ENCODE measurements around the gene STMN3. TPM values are rescaled to one million over a fixed set of nuclear protein-coding genes. Genes with fewer than 3 reads are reported as not detected.
A peak's percentile ranks its signal among the peaks of the same experiment; 100 is the strongest.
"Not testable (repeated sequence)": the region's sequence is repeated elsewhere in the genome, so short reads cannot be mapped to it uniquely, and the experiment has no call there.

STMN3 gene
- total and polyA plus RNA-seq, 11 donors, result 2.9 to 15.6 (median 5.2) TPM

DNA sequence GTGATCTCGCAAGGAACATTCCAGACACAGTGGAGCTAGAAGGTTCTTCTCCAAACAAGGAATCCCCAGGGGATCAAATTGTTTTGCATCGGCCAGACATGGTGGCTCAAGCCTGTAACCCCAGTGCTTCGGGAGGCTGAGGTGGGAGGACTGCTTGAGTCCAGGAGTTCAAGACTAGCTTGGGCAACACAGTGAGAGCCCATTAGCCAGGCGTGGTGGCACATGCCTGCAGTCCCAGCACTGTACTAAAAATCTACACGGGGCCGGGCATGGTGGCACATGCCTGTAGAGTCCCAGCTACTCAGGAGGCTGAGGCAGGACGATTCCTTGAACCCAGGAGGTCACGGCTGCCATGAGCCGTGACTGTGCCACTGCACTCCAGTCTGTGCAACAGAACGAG, 41.6 kb downstream of the STMN3 start:
- no peak overlapping the region for H3K27ac ChIP-seq
- intact Hi-C loops (cut with DNase I), result loop anchor here in 5 of 10 donors (2.0 to 10.0 kb wide), 5 partner anchors 67 to 363 kb away; partner anchors contain the start of genes PTK6 (in 1 of the 5), SAMD10 (in 1 of the 5) and SRMS (in 1 of the 5)
- peaks cover 0 to 14% (median 0%) of the 10 kb centered on the region in 12 donors for H3K4me1 ChIP-seq
- no peak overlapping the region for H3K4me3 ChIP-seq
- no peaks in the 10 kb centered on the region for H3K27me3 ChIP-seq
- TF ChIP-seq, protein P1, sequence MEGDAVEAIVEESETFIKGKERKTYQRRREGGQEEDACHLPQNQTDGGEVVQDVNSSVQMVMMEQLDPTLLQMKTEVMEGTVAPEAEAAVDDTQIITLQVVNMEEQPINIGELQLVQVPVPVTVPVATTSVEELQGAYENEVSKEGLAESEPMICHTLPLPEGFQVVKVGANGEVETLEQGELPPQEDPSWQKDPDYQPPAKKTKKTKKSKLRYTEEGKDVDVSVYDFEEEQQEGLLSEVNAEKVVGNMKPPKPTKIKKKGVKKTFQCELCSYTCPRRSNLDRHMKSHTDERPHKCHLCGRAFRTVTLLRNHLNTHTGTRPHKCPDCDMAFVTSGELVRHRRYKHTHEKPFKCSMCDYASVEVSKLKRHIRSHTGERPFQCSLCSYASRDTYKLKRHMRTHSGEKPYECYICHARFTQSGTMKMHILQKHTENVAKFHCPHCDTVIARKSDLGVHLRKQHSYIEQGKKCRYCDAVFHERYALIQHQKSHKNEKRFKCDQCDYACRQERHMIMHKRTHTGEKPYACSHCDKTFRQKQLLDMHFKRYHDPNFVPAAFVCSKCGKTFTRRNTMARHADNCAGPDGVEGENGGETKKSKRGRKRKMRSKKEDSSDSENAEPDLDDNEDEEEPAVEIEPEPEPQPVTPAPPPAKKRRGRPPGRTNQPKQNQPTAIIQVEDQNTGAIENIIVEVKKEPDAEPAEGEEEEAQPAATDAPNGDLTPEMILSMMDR (IDR thresholded peaks at IDR 0.05), result no peak
- TF ChIP-seq POLR2A (IDR thresholded peaks at IDR 0.05), result no peak
- peaks cover 0 to 27% (median 18%) of the 10 kb centered on the region in 9 donors for H3K36me3 ChIP-seq
- WGBS, 4 donors, result 89 to 92% (median 90%) methylated on average over 10 of the region's 10 CpGs
- peak in 2 of 5 donors; percentile 4 to 10 for DNase-seq
- ATAC-seq, result peak in 1 of 4 donors; percentile 11
- no peaks in the 10 kb centered on the region for H3K9me3 ChIP-seq

DNA sequence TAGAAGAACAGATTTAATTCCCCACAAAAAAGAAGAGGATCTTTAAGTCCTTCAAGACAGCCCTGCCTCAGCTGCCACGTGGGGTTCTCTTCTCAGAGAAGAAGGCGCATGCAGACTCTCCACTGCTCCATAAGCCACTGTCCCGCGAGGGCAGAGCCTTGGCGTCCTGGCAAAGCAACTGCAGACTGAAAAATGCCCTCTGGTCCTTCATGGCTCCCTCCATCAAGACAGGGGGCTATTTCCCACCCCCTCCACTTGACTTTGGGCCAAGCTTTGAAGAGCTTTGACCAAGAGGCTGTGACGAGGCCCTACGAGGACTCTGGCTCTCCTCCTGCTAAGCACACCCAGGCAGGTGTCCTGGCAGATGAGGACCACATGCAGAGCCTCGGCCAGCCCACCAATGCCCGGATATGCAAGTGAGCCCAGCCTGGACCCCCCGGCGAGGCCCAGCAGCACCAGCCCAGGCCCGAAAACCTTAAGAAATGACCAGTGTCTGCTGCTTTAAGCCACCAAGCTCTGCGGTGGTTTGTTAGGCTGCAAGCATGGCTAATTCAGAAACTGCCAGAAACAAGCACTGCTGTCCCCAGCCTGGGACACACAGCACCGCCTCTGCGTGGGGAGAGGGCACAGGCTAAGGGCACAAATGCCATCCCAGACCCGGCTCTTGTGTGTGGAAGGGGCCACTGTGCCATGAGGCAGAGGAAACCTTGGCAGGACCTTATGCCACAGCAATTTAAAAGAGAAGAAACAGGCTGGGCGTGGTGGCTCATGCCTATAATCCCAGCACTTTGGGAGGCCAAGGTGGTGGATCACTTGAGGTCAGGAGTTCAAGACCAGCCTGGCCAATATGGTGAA, 42.4 kb downstream of the STMN3 start:
- peak in 2 of 5 donors; percentile 24 to 38 for DNase-seq
- peaks cover 0 to 14% (median 0%) of the 10 kb centered on the region in 12 donors for H3K4me1 ChIP-seq
- TF ChIP-seq, protein P1 (IDR thresholded peaks at IDR 0.05), result no peak
- 86 to 91% (median 90%) methylated on average over 13 to 17 of the region's 17 CpGs for WGBS, 4 donors
- H3K36me3 ChIP-seq, result peaks cover 0 to 19% (median 10%) of the 10 kb centered on the region in 9 donors
- H3K27me3 ChIP-seq, result no peaks in the 10 kb centered on the region
- no peaks in the 10 kb centered on the region for H3K9me3 ChIP-seq
- intact Hi-C loops (cut with DNase I), result loop anchor here in 3 of 10 donors (5.0 to 10.0 kb wide), 3 partner anchors 66 to 364 kb away; partner anchors contain the start of genes PTK6 (in 1 of the 3), SAMD10 (in 1 of the 3) and SRMS (in 1 of the 3)
- no peak overlapping the region for H3K27ac ChIP-seq
- ATAC-seq, result no peak
- no peak overlapping the region for H3K4me3 ChIP-seq

DNA sequence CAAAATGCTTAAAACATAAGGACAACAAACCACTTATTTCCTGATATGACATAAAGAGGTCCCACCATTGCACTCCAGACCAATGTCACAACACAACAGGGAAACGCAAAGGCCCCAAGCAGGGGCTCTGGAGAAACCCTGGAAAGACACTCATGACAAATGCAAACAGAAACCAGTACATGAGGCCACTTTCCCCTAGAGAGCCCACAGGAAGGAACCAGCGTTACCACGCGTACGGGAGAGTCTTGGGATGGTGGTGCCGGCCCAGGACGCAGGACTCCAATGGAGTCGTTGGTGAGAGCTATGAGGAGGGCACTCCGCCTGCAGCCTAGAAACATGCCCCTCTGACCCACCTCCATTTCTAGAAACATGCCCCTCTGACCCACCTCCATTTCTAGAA, 46.5 kb downstream of the STMN3 start:
- TF ChIP-seq, protein P1 (IDR thresholded peaks at IDR 0.05), result no peak
- no peak for TF ChIP-seq POLR2A (IDR thresholded peaks at IDR 0.05)
- Histone ChIP-seq H3K4me1 (no peaks in the 10 kb centered on the region), H3K4me3 (no peak overlapping the region), H3K9me3 (no peaks in the 10 kb centered on the region), H3K27me3 (no peaks in the 10 kb centered on the region), H3K36me3 (peaks cover 8 to 29% (median 19%) of the 10 kb centered on the region in 9 donors), H3K27ac (no peak overlapping the region)
- DNase-seq, result peak in 1 of 5 donors; percentile 7
- intact Hi-C loops (cut with DNase I), result no loop called here
- WGBS, 4 donors, result 62 to 79% (median 71%) methylated on average over 9 of the region's 9 CpGs
- ATAC-seq, result peak in 1 of 4 donors; percentile 32

DNA sequence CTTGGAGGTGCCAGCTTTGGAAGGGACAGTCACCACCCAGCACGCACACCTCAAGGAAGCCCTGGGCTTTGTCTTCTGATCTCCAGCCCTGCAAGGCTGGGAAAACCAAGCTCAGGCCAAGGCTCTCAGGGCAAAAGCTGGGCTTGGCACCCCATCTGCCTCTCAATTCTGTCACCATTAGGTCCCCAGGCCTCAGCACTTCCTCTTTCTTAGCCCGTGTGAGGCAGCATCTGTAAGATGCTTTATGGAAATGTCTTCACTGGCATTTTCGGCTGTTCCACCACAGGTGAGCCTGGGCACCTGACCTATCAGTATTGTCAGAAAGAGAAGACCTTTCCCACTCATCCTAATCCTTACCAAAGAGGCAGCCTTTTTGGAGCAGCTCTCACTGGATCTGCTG, 50.9 kb downstream of the STMN3 start:
- 89 to 94% (median 92%) methylated on average over 3 of the region's 3 CpGs for WGBS, 4 donors
- DNase-seq (peak in 2 of 5 donors; percentile 9 to 35), ATAC-seq (no peak)
- intact Hi-C loops (cut with DNase I), result no loop called here
- no peak for TF ChIP-seq POLR2A (IDR thresholded peaks at IDR 0.05)
- TF ChIP-seq, protein P1 (IDR thresholded peaks at IDR 0.05), result no peak
- peaks cover 8 to 66% (median 57%) of the 10 kb centered on the region in 9 donors for H3K36me3 ChIP-seq
- H3K27ac ChIP-seq, result no peak overlapping the region
- no peak overlapping the region for H3K4me3 ChIP-seq
- H3K27me3 ChIP-seq, result no peaks in the 10 kb centered on the region
- H3K9me3 ChIP-seq, result no peaks in the 10 kb centered on the region
- H3K4me1 ChIP-seq, result no peaks in the 10 kb centered on the region

DNA sequence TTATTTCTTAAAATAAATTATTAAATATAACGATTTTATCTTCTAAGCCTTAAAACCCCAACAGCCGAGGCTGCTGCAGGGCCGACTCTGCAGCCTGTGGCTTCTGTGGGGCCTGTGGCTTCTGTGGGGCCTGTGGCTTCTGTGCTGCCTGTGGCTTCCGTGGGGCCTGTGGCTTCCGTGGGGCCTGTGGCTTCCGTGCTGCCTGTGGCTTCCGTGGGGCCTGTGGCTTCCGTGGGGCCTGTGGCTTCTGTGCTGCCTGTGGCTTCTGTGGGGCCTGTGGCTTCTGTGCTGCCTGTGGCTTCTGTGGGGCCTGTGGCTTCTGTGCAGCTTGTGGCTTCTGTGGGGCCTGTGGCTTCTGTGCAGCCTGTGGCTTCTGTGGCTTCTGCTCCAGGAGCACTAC, 51.5 kb downstream of the STMN3 start:
- H3K4me1 ChIP-seq; H3K27ac ChIP-seq; ATAC-seq; H3K4me3 ChIP-seq; intact Hi-C loops (cut with DNase I); H3K9me3 ChIP-seq; H3K27me3 ChIP-seq: not testable (repeated sequence)
- 80 to 94% (median 89%) methylated on average over 5 to 8 of the region's 8 CpGs for WGBS, 4 donors
- peaks cover 8 to 73% (median 59%) of the 10 kb centered on the region in 9 donors for H3K36me3 ChIP-seq
- peak in 2 of 5 donors; percentile 9 to 45 for DNase-seq
